B cell (primary cell): ENCODE results near the gene CALML6. TPM values are rescaled to one million over a fixed set of nuclear protein-coding genes. Genes with fewer than 3 reads are reported as not detected.

ENCODE experiments used
- ATAC-seq: fragments of 200-7000 bp; cut with Tn5 transposase; one replicate; pipeline ENCODE4 v1.10.0; 2021; ENCODE audit warnings: low read depth, mild to moderate bottlenecking, moderate number of reproducible peaks, moderate library complexity
- CTCF ChIA-PET: fragments of 350-600 bp; sonication (Branson Sonifier 250); formaldehyde crosslinking; loops from one replicate; lab custom pipeline; 2021; ENCODE audit warnings: antibody characterized with exemption, inconsistent platforms; lab: Charles Lee
- POLR2A ChIA-PET: fragments of 350-600 bp; sonication (Branson Sonifier 250); formaldehyde crosslinking; loops from one replicate; lab custom pipeline; 2021; ENCODE audit warnings: antibody characterized with exemption; lab: Charles Lee
- DNase-seq: peaks from one replicate; pipeline ENCODE4 v3.0.0; 2013
- H2AFZ ChIP-seq: 2 replicates; pipeline ENCODE4 v1.6.1; 2012; ENCODE audit warnings: mild to moderate bottlenecking, low read depth, low read length; ENCODE audit not compliant: insufficient read depth, poor library complexity, severe bottlenecking
- H3K27ac ChIP-seq, 2 donors: 1 replicate in 1 of 2; 2 replicates in 1 of 2; pipeline ENCODE4 v1.5.1; 2012 to 2013; ENCODE audit warnings: low read length in 2 of 2, mild to moderate bottlenecking in 2 of 2, moderate library complexity in 1 of 2
- H3K27me3 ChIP-seq, 4 experiments: fragments of 200-600 bp in 1 of 4; sonication (generic) in 1 of 4; replicated peaks in 1 of 4; 1 replicate in 2 of 4; 2 replicates in 2 of 4; pipeline versions ENCODE4 v1.6.1 to v1.7.0; 2013 to 2016; ENCODE audit warnings: low read length in 3 of 4, mild to moderate bottlenecking in 2 of 4, mixed read lengths in 1 of 4, moderate library complexity in 1 of 4; ENCODE audit not compliant: insufficient read depth in 4 of 4, control insufficient read depth in 3 of 4; ENCODE audit errors: control extremely low read depth in 1 of 4
- H3K36me3 ChIP-seq, 2 experiments: replicated peaks in 1 of 2; 1 replicate in 1 of 2; 2 replicates in 1 of 2; pipeline versions ENCODE4 v1.6.1 to v1.7.1; 2013; ENCODE audit warnings: low read length in 1 of 2; ENCODE audit not compliant: insufficient read depth in 2 of 2, control insufficient read depth in 1 of 2; ENCODE audit errors: control extremely low read depth in 1 of 2, extremely low read depth in 1 of 2
- H3K4me1 ChIP-seq, 2 donors: fragments of 200-600 bp in 1 of 2; sonication (generic) in 1 of 2; 1 replicate in 1 of 2; 2 replicates in 1 of 2; pipeline versions ENCODE4 v1.5.1 to v1.6.1; 2013 to 2017; ENCODE audit warnings: low read length in 2 of 2; ENCODE audit not compliant: control insufficient read depth in 2 of 2, insufficient read depth in 2 of 2
- H3K4me2 ChIP-seq: replicated peaks from 2 replicates; pipeline ENCODE3; 2012; ENCODE audit warnings: mild to moderate bottlenecking, low read depth, low read length; ENCODE audit not compliant: poor library complexity, severe bottlenecking
- H3K4me3 ChIP-seq, 5 experiments: fragments of 200-600 bp in 1 of 5; sonication (generic) in 1 of 5; 1 replicate in 3 of 5; 2 replicates in 2 of 5; pipeline versions ENCODE4 v1.5.1 to v1.7.0; 2011 to 2016; ENCODE audit warnings: low read length in 4 of 5, mild to moderate bottlenecking in 4 of 5, low read depth in 2 of 5, control low read depth in 1 of 5, moderate library complexity in 1 of 5; ENCODE audit not compliant: insufficient read depth in 1 of 5; ENCODE audit errors: control extremely low read depth in 1 of 5, extremely low read depth in 1 of 5
- H3K79me2 ChIP-seq: fragments of 200-600 bp; sonication (generic); one replicate; pipeline ENCODE4 v1.6.0; 2016; ENCODE audit warnings: low read length; ENCODE audit not compliant: control insufficient read depth, insufficient read depth
- H3K9ac ChIP-seq: fragments of 200-600 bp; sonication (generic); 2 replicates; pipeline ENCODE4 v1.6.1; 2017; ENCODE audit warnings: mild to moderate bottlenecking, low read length, moderate library complexity
- H3K9me3 ChIP-seq, 3 donors: one replicate each; pipeline versions ENCODE4 v1.6.1 to v1.7.1; 2013; ENCODE audit warnings: low read length in 2 of 3; ENCODE audit not compliant: control insufficient read depth in 2 of 3, insufficient read depth in 1 of 3; ENCODE audit errors: control extremely low read depth in 1 of 3
- H4K20me1 ChIP-seq: 2 replicates; pipeline ENCODE4 v1.6.0; 2012; ENCODE audit warnings: mild to moderate bottlenecking, low read length; ENCODE audit not compliant: insufficient read depth, control insufficient read depth, poor library complexity, severe bottlenecking
- H3K27ac Mint-ChIP-seq: one replicate; pipeline ENCODE4 v1.8.0; 2021; ENCODE audit warnings: mixed read lengths
- H3K27me3 Mint-ChIP-seq: one replicate; pipeline ENCODE4 v1.8.0; 2021; ENCODE audit warnings: mixed read lengths
- H3K4me1 Mint-ChIP-seq: one replicate; pipeline ENCODE4 v1.8.0; 2021; ENCODE audit warnings: mixed read lengths
- H3K4me3 Mint-ChIP-seq: one replicate; pipeline ENCODE4 v1.8.0; 2021; ENCODE audit warnings: mixed read lengths
- H3K9me3 Mint-ChIP-seq: one replicate; pipeline ENCODE4 v1.8.0; 2022; ENCODE audit warnings: mixed read lengths; ENCODE audit not compliant: insufficient read depth
- EZH2 ChIP-seq: IDR thresholded peaks from 2 replicates; pipeline ENCODE4 v1.6.1; 2012; ENCODE audit warnings: borderline replicate concordance, low read depth, mild to moderate bottlenecking, moderate library complexity, low read length; ENCODE audit not compliant: insufficient read depth, poor library complexity, severe bottlenecking
- whole genome bisulfite sequencing: methylation state at CpG from one replicate; pipeline ENCODE4 v1.1.5; 2013; ENCODE audit warnings: missing lambda C conversion rate; ENCODE audit not compliant: insufficient coverage; 5-methylcytosine and 5-hydroxymethylcytosine counted together
- intact Hi-C: fragments of 100-400 bp; cut with micrococcal nuclease; formaldehyde crosslinking; loops from one replicate; pipeline ENCODE4 v1.10.0; 2022
- polyA plus RNA-seq: library from polyadenylated mRNA; depleted of rRNA; stranded (reverse); fragments of >200 nt; gene quantifications from 2 replicates; pipeline ENCODE4 v1.2.3, GENCODE V29; 2012
- total RNA-seq, 2 donors: library from RNA; stranded (reverse); fragments of 120-200 nt in 1 of 2; gene quantifications; 1 replicate in 1 of 2; 2 replicates in 1 of 2; pipeline versions ENCODE4 v1.2.3 to v1.2.4, GENCODE V29; 2013 to 2022
- TF ChIP-seq, protein P1 (sequence below): fragments of 200-600 bp; IDR thresholded peaks from one replicate; pipeline ENCODE4 v1.8.0; 2022; ENCODE audit warnings: antibody characterized with exemption, mild to moderate bottlenecking

Gene CALML6
- total and polyA plus RNA-seq, 2 donors (not counting 1 experiment from before 2014, with no cell fraction given): 0.64 to 2.0 TPM

DNA sequence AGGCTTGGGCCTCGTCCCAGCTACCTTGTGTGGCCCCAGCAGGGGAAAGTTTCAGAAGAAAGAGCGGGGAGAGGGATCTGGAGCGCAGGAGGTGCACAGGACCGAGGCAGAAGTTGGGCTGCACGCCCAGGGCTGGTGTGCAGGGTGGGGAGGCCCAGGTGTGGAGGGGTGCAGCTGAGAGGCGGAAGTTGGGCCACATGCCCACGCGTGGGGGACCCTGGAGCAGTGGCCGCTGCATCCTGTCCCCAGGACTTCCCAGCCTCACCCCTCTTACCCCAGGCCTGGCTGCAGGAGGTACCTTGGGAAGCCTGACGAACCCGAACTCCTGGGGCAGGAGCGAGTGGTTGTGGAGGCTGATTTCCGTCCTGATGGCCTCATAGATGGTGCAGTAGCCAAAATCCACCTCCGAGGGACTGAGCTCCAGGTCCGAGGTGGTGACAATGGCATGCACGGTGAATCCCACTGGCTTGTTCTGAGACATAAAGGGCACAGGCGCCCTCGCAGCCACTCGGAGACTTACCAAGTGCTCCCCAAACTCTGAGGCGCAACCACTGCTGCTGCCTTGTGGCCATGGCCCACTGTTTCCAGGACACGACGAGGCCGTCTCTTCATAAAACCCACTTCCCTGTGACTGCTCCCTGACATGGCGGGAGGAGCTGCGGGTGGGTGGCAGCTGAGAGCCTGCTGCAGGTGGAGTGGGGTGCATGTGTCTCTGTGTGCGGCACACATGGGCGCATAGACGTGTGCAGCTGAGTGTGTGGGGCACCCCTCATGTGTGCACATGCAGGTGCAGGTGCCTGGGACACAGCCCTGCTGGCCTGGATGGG lies 24.4 kb downstream of the CALML6 start:
- Histone ChIP-seq H3K36me3 (no peaks in the 10 kb centered on the region), H3K79me2 (no peaks in the 10 kb centered on the region), H3K9ac (no peak overlapping the region), H4K20me1 (no peaks in the 10 kb centered on the region), H3K4me2 (no peak overlapping the region), H2AFZ (no peak overlapping the region), H3K4me1 (peaks cover 2 to 8% of the 10 kb centered on the region in 2 donors), H3K4me3 (no peak overlapping the region), H3K27me3 (peaks cover 0 to 5% (median 0%) of the 10 kb centered on the region in 4 experiments), H3K9me3 (no peaks in the 10 kb centered on the region), H3K27ac (no peak overlapping the region)
- Mint-ChIP-seq H3K27ac (no peak overlapping the region), H3K4me3 (no peak overlapping the region), H3K4me1 (peaks cover 8% of the 10 kb centered on the region), H3K9me3 (no peaks in the 10 kb centered on the region), H3K27me3 (no peaks in the 10 kb centered on the region)
- CTCF ChIA-PET: no interaction called here
- 90% methylated on average over 26 of the region's 28 CpGs for WGBS
- POLR2A ChIA-PET: no interaction called here
- intact Hi-C loops: no loop called here
- DNase-seq: no peak
- ATAC-seq: no peak
- TF ChIP-seq EZH2: no peak
- TF ChIP-seq, protein P1, sequence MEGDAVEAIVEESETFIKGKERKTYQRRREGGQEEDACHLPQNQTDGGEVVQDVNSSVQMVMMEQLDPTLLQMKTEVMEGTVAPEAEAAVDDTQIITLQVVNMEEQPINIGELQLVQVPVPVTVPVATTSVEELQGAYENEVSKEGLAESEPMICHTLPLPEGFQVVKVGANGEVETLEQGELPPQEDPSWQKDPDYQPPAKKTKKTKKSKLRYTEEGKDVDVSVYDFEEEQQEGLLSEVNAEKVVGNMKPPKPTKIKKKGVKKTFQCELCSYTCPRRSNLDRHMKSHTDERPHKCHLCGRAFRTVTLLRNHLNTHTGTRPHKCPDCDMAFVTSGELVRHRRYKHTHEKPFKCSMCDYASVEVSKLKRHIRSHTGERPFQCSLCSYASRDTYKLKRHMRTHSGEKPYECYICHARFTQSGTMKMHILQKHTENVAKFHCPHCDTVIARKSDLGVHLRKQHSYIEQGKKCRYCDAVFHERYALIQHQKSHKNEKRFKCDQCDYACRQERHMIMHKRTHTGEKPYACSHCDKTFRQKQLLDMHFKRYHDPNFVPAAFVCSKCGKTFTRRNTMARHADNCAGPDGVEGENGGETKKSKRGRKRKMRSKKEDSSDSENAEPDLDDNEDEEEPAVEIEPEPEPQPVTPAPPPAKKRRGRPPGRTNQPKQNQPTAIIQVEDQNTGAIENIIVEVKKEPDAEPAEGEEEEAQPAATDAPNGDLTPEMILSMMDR: no peak

DNA sequence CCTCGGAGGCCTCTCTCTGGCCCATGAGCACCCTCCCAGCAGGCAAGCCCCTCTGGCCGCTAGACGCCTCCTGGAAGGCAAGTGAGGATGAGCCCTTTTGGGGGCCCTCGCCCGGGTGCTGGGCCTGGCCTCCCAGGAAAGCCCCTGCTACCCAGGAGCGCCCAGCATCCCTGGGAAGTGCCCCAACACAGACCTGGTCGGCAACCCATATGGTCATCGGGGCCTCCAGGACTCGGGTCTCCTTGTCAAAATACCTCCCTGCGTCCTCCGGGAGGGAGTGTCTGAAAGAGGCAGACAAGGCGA lies 25.0 kb downstream of the CALML6 start:
- Mint-ChIP-seq H3K4me3 (no peak overlapping the region), H3K27me3 (no peaks in the 10 kb centered on the region), H3K27ac (no peak overlapping the region), H3K9me3 (no peaks in the 10 kb centered on the region), H3K4me1 (peaks cover 8% of the 10 kb centered on the region)
- Histone ChIP-seq H3K4me1 (peaks cover 2 to 8% of the 10 kb centered on the region in 2 donors), H2AFZ (no peak overlapping the region), H3K4me2 (no peak overlapping the region), H3K36me3 (no peaks in the 10 kb centered on the region), H3K79me2 (no peaks in the 10 kb centered on the region), H4K20me1 (no peaks in the 10 kb centered on the region), H3K9me3 (no peaks in the 10 kb centered on the region), H3K4me3 (no peak overlapping the region), H3K9ac (no peak overlapping the region), H3K27me3 (peaks cover 0 to 7% (median 0%) of the 10 kb centered on the region in 4 experiments), H3K27ac (no peak overlapping the region)
- TF ChIP-seq, protein P1: no peak
- no peak for TF ChIP-seq EZH2
- DNase-seq (no peak), ATAC-seq (no peak)
- intact Hi-C loops: no loop called here
- 89% methylated on average over 12 of the region's 12 CpGs for WGBS
- ChIA-PET POLR2A (no interaction called here), CTCF (interaction anchor here (1.9 kb wide), 1 partner anchor 104 kb away, joined by 10 read pairs; no protein-coding TSS in a partner anchor)
